SK-N-SH (cell line): ENCODE data around the gene RNU6-9.

Source experiments
- FOXM1 ChIP-seq: IDR thresholded peaks from 2 replicates; pipeline ENCODE4 v1.4.0; 2012; ENCODE audit warnings: low read depth, mild to moderate bottlenecking
- GABPA ChIP-seq: IDR thresholded peaks from 2 replicates; pipeline ENCODE4 v1.4.0; 2012; ENCODE audit warnings: low read depth, mild to moderate bottlenecking
- JUND ChIP-seq: IDR thresholded peaks from 2 replicates; pipeline ENCODE4 v1.4.0; 2012
- MEF2A ChIP-seq: IDR thresholded peaks from 2 replicates; pipeline ENCODE4 v1.4.0; 2012; ENCODE audit warnings: low read depth, borderline replicate concordance
- RCOR1 ChIP-seq: fragments of 150-350 bp; IDR thresholded peaks from 2 replicates; pipeline ENCODE4 v1.6.1; 2017; ENCODE audit warnings: antibody characterized with exemption, low read length
- TAF1 ChIP-seq: IDR thresholded peaks from 2 replicates; pipeline ENCODE4 v1.6.1; 2012; ENCODE audit warnings: low read depth, mild to moderate bottlenecking, low read length, moderate library complexity, borderline replicate concordance
- TCF12 ChIP-seq: IDR thresholded peaks from 2 replicates; pipeline ENCODE4 v1.4.0; 2012
- TEAD4 ChIP-seq: IDR thresholded peaks from 2 replicates; pipeline ENCODE4 v1.4.0; 2012; ENCODE audit warnings: mild to moderate bottlenecking, borderline replicate concordance; ENCODE audit not compliant: insufficient read depth
- TF ChIP-seq, protein P1 (sequence below): IDR thresholded peaks from 2 replicates; pipeline ENCODE4 v1.4.0; 2012; ENCODE audit warnings: low read depth, borderline replicate concordance
- TF ChIP-seq, protein P2 (sequence below): IDR thresholded peaks from 2 replicates; pipeline ENCODE4 v1.4.0; 2012; ENCODE audit warnings: low read depth, borderline replicate concordance
- TF ChIP-seq, protein P3 (sequence below): IDR thresholded peaks from 2 replicates; pipeline ENCODE4; 2012
- TF ChIP-seq, protein P4 (sequence below): fragments of 200-600 bp; sonication (generic); IDR thresholded peaks from 2 replicates; pipeline ENCODE4 v1.6.1; 2017; ENCODE audit warnings: antibody characterized with exemption, mild to moderate bottlenecking, moderate library complexity

DNA sequence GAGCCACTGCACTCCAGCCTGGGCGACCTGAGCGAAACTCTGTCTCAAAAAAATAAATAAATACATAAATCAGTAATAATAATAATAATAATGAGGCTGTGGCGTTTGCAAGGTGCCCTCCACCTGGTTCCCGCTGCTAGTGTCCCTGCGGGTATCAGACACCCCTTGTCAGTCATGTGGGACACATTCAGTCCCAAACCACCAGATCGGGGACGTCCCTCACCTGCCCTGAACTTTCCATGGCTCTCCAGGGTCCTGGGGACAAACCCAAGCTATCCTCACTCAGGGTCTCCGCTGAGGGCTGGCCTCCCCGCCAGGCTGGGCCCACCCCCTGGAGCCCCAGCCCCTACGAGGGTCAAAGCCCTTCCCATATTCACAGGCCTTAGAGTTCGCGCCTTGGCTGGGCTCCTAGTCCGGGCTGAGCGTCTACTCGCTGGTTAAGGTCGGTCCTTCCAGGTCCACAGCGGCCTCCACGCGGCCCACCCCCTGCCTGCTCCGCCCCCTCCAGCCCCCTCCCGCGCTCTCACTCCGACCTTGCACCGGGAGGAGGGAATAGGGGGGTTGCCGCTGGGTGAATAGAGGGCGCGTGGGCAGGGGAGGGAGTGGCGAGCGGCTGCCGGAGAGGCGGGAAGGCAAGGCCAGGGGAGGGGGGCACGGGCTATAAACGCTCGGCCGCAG, 23.5 kb downstream of the RNU6-9 start:
- TF ChIP-seq RCOR1 (no peak), FOXM1 (no peak), GABPA (no peak), TAF1 (no peak), TEAD4 (no peak), TCF12 (no peak), MEF2A (no peak), JUND (no peak)
- TF ChIP-seq, protein P1, sequence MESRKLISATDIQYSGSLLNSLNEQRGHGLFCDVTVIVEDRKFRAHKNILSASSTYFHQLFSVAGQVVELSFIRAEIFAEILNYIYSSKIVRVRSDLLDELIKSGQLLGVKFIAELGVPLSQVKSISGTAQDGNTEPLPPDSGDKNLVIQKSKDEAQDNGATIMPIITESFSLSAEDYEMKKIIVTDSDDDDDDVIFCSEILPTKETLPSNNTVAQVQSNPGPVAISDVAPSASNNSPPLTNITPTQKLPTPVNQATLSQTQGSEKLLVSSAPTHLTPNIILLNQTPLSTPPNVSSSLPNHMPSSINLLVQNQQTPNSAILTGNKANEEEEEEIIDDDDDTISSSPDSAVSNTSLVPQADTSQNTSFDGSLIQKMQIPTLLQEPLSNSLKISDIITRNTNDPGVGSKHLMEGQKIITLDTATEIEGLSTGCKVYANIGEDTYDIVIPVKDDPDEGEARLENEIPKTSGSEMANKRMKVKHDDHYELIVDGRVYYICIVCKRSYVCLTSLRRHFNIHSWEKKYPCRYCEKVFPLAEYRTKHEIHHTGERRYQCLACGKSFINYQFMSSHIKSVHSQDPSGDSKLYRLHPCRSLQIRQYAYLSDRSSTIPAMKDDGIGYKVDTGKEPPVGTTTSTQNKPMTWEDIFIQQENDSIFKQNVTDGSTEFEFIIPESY = no peak
- TF ChIP-seq, protein P2, sequence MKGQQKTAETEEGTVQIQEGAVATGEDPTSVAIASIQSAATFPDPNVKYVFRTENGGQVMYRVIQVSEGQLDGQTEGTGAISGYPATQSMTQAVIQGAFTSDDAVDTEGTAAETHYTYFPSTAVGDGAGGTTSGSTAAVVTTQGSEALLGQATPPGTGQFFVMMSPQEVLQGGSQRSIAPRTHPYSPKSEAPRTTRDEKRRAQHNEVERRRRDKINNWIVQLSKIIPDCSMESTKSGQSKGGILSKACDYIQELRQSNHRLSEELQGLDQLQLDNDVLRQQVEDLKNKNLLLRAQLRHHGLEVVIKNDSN = no peak
- TF ChIP-seq, protein P3, sequence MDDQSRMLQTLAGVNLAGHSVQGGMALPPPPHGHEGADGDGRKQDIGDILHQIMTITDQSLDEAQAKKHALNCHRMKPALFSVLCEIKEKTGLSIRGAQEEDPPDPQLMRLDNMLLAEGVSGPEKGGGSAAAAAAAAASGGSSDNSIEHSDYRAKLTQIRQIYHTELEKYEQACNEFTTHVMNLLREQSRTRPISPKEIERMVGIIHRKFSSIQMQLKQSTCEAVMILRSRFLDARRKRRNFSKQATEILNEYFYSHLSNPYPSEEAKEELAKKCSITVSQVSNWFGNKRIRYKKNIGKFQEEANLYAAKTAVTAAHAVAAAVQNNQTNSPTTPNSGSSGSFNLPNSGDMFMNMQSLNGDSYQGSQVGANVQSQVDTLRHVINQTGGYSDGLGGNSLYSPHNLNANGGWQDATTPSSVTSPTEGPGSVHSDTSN = no peak
- TF ChIP-seq, protein P4, sequence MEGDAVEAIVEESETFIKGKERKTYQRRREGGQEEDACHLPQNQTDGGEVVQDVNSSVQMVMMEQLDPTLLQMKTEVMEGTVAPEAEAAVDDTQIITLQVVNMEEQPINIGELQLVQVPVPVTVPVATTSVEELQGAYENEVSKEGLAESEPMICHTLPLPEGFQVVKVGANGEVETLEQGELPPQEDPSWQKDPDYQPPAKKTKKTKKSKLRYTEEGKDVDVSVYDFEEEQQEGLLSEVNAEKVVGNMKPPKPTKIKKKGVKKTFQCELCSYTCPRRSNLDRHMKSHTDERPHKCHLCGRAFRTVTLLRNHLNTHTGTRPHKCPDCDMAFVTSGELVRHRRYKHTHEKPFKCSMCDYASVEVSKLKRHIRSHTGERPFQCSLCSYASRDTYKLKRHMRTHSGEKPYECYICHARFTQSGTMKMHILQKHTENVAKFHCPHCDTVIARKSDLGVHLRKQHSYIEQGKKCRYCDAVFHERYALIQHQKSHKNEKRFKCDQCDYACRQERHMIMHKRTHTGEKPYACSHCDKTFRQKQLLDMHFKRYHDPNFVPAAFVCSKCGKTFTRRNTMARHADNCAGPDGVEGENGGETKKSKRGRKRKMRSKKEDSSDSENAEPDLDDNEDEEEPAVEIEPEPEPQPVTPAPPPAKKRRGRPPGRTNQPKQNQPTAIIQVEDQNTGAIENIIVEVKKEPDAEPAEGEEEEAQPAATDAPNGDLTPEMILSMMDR = no peak
